GM21723 (cell line): ENCODE results near the gene PGM5.

Experiments used
- ATAC-seq: cut with Tn5 transposase; IDR thresholded peaks from one replicate; pipeline ENCODE4 v1.9.1; 2021; ENCODE audit warnings: mild to moderate bottlenecking, moderate library complexity; ENCODE audit not compliant: unreplicated experiment

Gene PGM5

GRCh38 chr9:68431307-68431706 is 74.9 kb downstream of the PGM5 start:
- no peak for ATAC-seq

GRCh38 chr9:68433531-68434110 is 77.2 kb downstream of the PGM5 start:
- ATAC-seq, result no peak

- no peak for ATAC-seq
Measured at GRCh38 chr9:68437785-68438184, 81.4 kb downstream of the PGM5 start.

GRCh38 chr9:68443624-68444023 is 87.2 kb downstream of the PGM5 start:
- no peak for ATAC-seq

GRCh38 chr9:68446836-68447235 is 90.4 kb downstream of the PGM5 start:
- ATAC-seq, result no peak

GRCh38 chr9:68447611-68448010 is 91.2 kb downstream of the PGM5 start:
- no peak for ATAC-seq

- ATAC-seq, result no peak
Measured at GRCh38 chr9:68454579-68455334, 98.3 kb downstream of the PGM5 start.

- ATAC-seq, result no peak
Measured at GRCh38 chr9:68455451-68455850, 99.0 kb downstream of the PGM5 start.

GRCh38 chr9:68457803-68458202 is 101.4 kb downstream of the PGM5 start:
- ATAC-seq, result no peak

- no peak for ATAC-seq
Measured at GRCh38 chr9:68458918-68459317, 102.5 kb downstream of the PGM5 start.

- no peak for ATAC-seq
Measured at GRCh38 chr9:68462105-68462775, 105.8 kb downstream of the PGM5 start.

GRCh38 chr9:68470067-68470466 is 113.7 kb downstream of the PGM5 start:
- ATAC-seq, result no peak

GRCh38 chr9:68470634-68471033 is 114.2 kb downstream of the PGM5 start:
- no peak for ATAC-seq

GRCh38 chr9:68472119-68472518 is 115.7 kb downstream of the PGM5 start:
- ATAC-seq, result no peak

GRCh38 chr9:68473790-68474189 is 117.4 kb downstream of the PGM5 start:
- ATAC-seq, result no peak

- no peak for ATAC-seq
Measured at GRCh38 chr9:68476422-68476821, 120.0 kb downstream of the PGM5 start.

GRCh38 chr9:68476847-68477246 is 120.4 kb downstream of the PGM5 start:
- no peak for ATAC-seq

- no peak for ATAC-seq
Measured at GRCh38 chr9:68480807-68481206, 124.4 kb downstream of the PGM5 start.

- no peak for ATAC-seq
Measured at GRCh38 chr9:68482548-68482947, 126.1 kb downstream of the PGM5 start.

- no peak for ATAC-seq
Measured at GRCh38 chr9:68488126-68488525, 131.7 kb downstream of the PGM5 start.

GRCh38 chr9:68489646-68490045 is 133.2 kb downstream of the PGM5 start:
- no peak for ATAC-seq

- ATAC-seq, result no peak
Measured at GRCh38 chr9:68492806-68493205, 136.4 kb downstream of the PGM5 start.
